Ovary (tissue), 10 donors: ENCODE data around the gene OLA1. TPM values are rescaled to one million over a fixed set of nuclear protein-coding genes. Genes with fewer than 3 reads are reported as not detected.
A peak's percentile ranks its signal among the peaks of the same experiment; 100 is the strongest.

Source experiments
- DNase-seq, 5 donors: peaks; one replicate each; pipeline ENCODE4 v3.0.0-alpha.2; 2019 to 2020
- H3K27ac ChIP-seq, 2 donors: fragments of 200-600 bp; one replicate each; pipeline versions ENCODE4 v1.5.1 to v1.8.0; 2019 to 2022
- H3K27me3 ChIP-seq: fragments of 200-600 bp; one replicate; pipeline ENCODE4 v1.8.0; 2022
- H3K36me3 ChIP-seq: fragments of 200-600 bp; sonication (generic); one replicate; pipeline ENCODE4 v1.5.1; 2019
- H3K4me1 ChIP-seq: one replicate; pipeline ENCODE4 v1.8.1; 2013; ENCODE audit warnings: mild to moderate bottlenecking, moderate library complexity; ENCODE audit not compliant: insufficient read depth
- H3K4me3 ChIP-seq: fragments of 200-600 bp; sonication (generic); one replicate; pipeline ENCODE4 v1.5.1; 2017
- H3K9me3 ChIP-seq, 2 donors: fragments of 200-600 bp in 1 of 2; sonication (generic) in 1 of 2; one replicate each; pipeline versions ENCODE4 v1.5.1 to v1.8.1; 2013 to 2019; ENCODE audit warnings: mild to moderate bottlenecking in 1 of 2, moderate library complexity in 1 of 2
- CTCF ChIP-seq, 3 donors: fragments of 450-650 bp in 2 of 3; fragments of 200-600 bp in 1 of 3; IDR thresholded peaks; one replicate each; pipeline versions ENCODE4 v1.5.1 to v1.8.0; 2016 to 2022; ENCODE audit warnings: antibody characterized with exemption in 3 of 3, mild to moderate bottlenecking in 1 of 3
- EP300 ChIP-seq: sonication (generic); formaldehyde crosslinking; IDR thresholded peaks from one replicate; pipeline ENCODE4 v1.6.1; 2017; ENCODE audit warnings: antibody characterized with exemption
- POLR2A ChIP-seq: fragments of 450-650 bp; IDR thresholded peaks from one replicate; pipeline ENCODE4 v1.6.1; 2017; ENCODE audit warnings: antibody characterized with exemption, mild to moderate bottlenecking, moderate library complexity
- WGBS, 3 donors: extraction: QIAGEN DNeasy Blood & Tissue Kit in 1 of 3; methylation state at CpG; one replicate each; pipeline versions ENCODE4 v1.1.5 to v1.1.7; 2013 to 2017; 5-methylcytosine and 5-hydroxymethylcytosine counted together
- intact Hi-C, 4 donors: fragments of 100-400 bp; cut with DNase I; formaldehyde crosslinking; loops; one replicate each; pipeline versions ENCODE4 v1.11.0 to v1.15.1; 2022 to 2023
- long read RNA-seq, 3 donors: library from polyadenylated mRNA in 2 of 3; unstranded in 2 of 3; transcript quantifications; one replicate each; pipeline ENCODE4 v2.0.0 and lab custom pipeline, GENCODE V29; 2021 to 2026
- polyA plus RNA-seq, 2 donors: library from polyadenylated mRNA; stranded (reverse); fragments of 200-250 nt in 1 of 2; fragments of 350-450 nt in 1 of 2; fragmentation: Illumina TruSeq in 1 of 2; extraction: RNeasy Lipid Tissue Mini Kit (QIAGEN cat#74804) in 1 of 2; gene quantifications; one replicate each; pipeline ENCODE4 v1.2.3, GENCODE V29; 2013 to 2014
- total RNA-seq, 7 donors: library from RNA; depleted of rRNA in 2 of 7; stranded (reverse); fragments of >200 nt in 2 of 7; fragmentation: NEBNext Ultra II Directional in 3 of 7; extraction: Animal tissue kit (Norgen Biotek cat#: 25700) in 3 of 7; gene quantifications; one replicate each; pipeline versions ENCODE4 v1.1.0 to v1.2.4, GENCODE V29; 2016 to 2023
- donor health status: DM: no; HTN: no; CAD: no; lungs with moderate emphysema.
- donor health status: DM: no; HTN: no; CAD: no.
- donor health status: Bipolar disorder and iron deficiency.
- donor health status: DM: yes; HTN: yes; CAD: no.
- donor health status: DM: no; HTN: no; CAD: no.
- donor health status: DM: yes; HTN: yes; CAD: no.

The OLA1 gene
- total RNA-seq (10 to 100 TPM; 25.6 to 54.3 (median 44.4) TPM), polyA plus RNA-seq (100 to 1,000 TPM in 1 of 2 donors, 10 to 100 TPM in 1; 46.1 to 127 TPM)
- long read RNA-seq, donor 1, full-length matches to known transcripts: 506 of 548 reads
- long read RNA-seq, donor 1, partial matches to known transcripts: 23 of 548 reads
- long read RNA-seq, donor 1, other reads (novel, unspliced or antisense): 19 of 548 reads
- long read RNA-seq, donor 2, full-length matches to known transcripts: 31 of 64 reads
- long read RNA-seq, donor 2, partial matches to known transcripts: 33 of 64 reads
- long read RNA-seq, donor 2, other reads (novel, unspliced or antisense): 0 of 64 reads
- long read RNA-seq, donor 3, full-length matches to known transcripts: 84 of 89 reads
- long read RNA-seq, donor 3, partial matches to known transcripts: 1 of 89 reads
- long read RNA-seq, donor 3, other reads (novel, unspliced or antisense): 4 of 89 reads

GRCh38 chr2:174248187-174248997 lies at the start of gene OLA1:
Gene OLA1 (minus strand): TSS chr2:174248532. CDS start chr2:174246815, 1,717 bp downstream.
- Histone ChIP-seq H3K4me1 (peaks cover 1% of the 10 kb centered on the region), H3K27ac (peak within 1 kb of the TSS; percentile 67 to 77), H3K27me3 (no peaks in the 10 kb centered on the region), H3K9me3 (no peaks in the 10 kb centered on the region), H3K4me3 (peak within 1 kb of the TSS; percentile 56), H3K36me3 (no peaks in the 10 kb centered on the region)
- WGBS, 3 donors: 0 to 1% (median 0%) methylated on average over 76 to 85 of the region's 85 CpGs
- peak; percentile 90 to 94 (median 92) for DNase-seq
- intact Hi-C loops: no loop called here
- TF ChIP-seq EP300 (no peak), POLR2A (peak; percentile 66)

- Histone ChIP-seq H3K4me3 (no peak overlapping the region), H3K36me3 (no peaks in the 10 kb centered on the region), H3K9me3 (no peaks in the 10 kb centered on the region), H3K27ac (no peak overlapping the region), H3K27me3 (no peaks in the 10 kb centered on the region), H3K4me1 (no peaks in the 10 kb centered on the region)
- DNase-seq: no peak
- TF ChIP-seq POLR2A (no peak), EP300 (no peak), CTCF (IDR thresholded peaks at IDR 0.05) (no peak)
- intact Hi-C loops: no loop called here
- 94 to 97% (median 95%) methylated on average over 1 of the region's 1 CpG for WGBS, 3 donors
These were observed 44.6 kb upstream of the OLA1 start for GRCh38 chr2:174292908-174293307.

- Histone ChIP-seq H3K4me1 (no peaks in the 10 kb centered on the region), H3K36me3 (no peaks in the 10 kb centered on the region), H3K27me3 (no peaks in the 10 kb centered on the region), H3K27ac (no peak overlapping the region), H3K4me3 (no peak overlapping the region), H3K9me3 (no peaks in the 10 kb centered on the region)
- no peak for TF ChIP-seq EP300
- no peak for TF ChIP-seq POLR2A
- no peak for TF ChIP-seq CTCF (IDR thresholded peaks at IDR 0.05)
- 68 to 83% (median 79%) methylated on average over 2 of the region's 2 CpGs for WGBS, 3 donors
- no peak for DNase-seq
- intact Hi-C loops: no loop called here
These were observed 37.8 kb upstream of the OLA1 start for GRCh38 chr2:174286172-174286571.

GRCh38 chr2:174282441-174282840 lies 34.1 kb upstream of the OLA1 start:
- Histone ChIP-seq H3K4me1 (no peaks in the 10 kb centered on the region), H3K27me3 (no peaks in the 10 kb centered on the region), H3K9me3 (no peaks in the 10 kb centered on the region), H3K4me3 (no peak overlapping the region), H3K36me3 (no peaks in the 10 kb centered on the region), H3K27ac (no peak overlapping the region)
- TF ChIP-seq CTCF (IDR thresholded peaks at IDR 0.05) (no peak), POLR2A (no peak), EP300 (no peak)
- intact Hi-C loops: no loop called here
- DNase-seq: no peak
- 79 to 87% (median 86%) methylated on average over 2 of the region's 2 CpGs for WGBS, 3 donors
